Fibroblast of mammary gland (primary cell): ENCODE measurements around the gene NR2E3.

Experiments used
- DNase-seq: peaks from one replicate; pipeline ENCODE4 v3.0.0-alpha.2; 2010; ENCODE audit warnings: low read depth
- H3K4me3 ChIP-seq: 2 replicates; pipeline ENCODE4 v1.5.1; 2011; ENCODE audit warnings: low read depth, mild to moderate bottlenecking, low read length, moderate library complexity; ENCODE audit not compliant: control insufficient read depth
- TF ChIP-seq, protein P1 (sequence below): conservative IDR thresholded peaks from 2 replicates; pipeline ENCODE4 v1.5.1; 2011; ENCODE audit warnings: low read depth, low read length, inconsistent platforms; ENCODE audit not compliant: control insufficient read depth, insufficient read depth

NR2E3 gene

DNA sequence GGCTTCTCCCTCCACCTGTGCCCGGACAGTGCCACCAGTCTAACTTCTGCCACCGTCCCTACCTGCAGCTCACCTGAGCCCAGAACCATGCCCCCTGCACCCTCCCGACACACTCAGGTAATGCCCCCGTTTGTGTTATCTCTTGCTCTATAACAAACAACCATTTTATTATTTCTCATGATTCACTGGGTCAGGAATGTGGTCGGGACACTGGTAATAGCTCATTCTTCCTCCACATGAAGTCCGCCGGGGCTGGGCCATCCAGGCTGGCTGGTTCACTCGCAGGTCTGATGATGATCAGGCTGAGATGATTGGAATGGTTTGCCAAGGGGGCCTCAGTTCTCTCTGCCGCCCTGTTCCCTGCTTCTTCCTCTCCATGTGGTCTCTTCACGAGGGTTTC is 20.3 kb upstream of the NR2E3 start:
- no peak for DNase-seq
- TF ChIP-seq, protein P1, sequence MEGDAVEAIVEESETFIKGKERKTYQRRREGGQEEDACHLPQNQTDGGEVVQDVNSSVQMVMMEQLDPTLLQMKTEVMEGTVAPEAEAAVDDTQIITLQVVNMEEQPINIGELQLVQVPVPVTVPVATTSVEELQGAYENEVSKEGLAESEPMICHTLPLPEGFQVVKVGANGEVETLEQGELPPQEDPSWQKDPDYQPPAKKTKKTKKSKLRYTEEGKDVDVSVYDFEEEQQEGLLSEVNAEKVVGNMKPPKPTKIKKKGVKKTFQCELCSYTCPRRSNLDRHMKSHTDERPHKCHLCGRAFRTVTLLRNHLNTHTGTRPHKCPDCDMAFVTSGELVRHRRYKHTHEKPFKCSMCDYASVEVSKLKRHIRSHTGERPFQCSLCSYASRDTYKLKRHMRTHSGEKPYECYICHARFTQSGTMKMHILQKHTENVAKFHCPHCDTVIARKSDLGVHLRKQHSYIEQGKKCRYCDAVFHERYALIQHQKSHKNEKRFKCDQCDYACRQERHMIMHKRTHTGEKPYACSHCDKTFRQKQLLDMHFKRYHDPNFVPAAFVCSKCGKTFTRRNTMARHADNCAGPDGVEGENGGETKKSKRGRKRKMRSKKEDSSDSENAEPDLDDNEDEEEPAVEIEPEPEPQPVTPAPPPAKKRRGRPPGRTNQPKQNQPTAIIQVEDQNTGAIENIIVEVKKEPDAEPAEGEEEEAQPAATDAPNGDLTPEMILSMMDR, result no peak
- H3K4me3 ChIP-seq, result no peak overlapping the region

DNA sequence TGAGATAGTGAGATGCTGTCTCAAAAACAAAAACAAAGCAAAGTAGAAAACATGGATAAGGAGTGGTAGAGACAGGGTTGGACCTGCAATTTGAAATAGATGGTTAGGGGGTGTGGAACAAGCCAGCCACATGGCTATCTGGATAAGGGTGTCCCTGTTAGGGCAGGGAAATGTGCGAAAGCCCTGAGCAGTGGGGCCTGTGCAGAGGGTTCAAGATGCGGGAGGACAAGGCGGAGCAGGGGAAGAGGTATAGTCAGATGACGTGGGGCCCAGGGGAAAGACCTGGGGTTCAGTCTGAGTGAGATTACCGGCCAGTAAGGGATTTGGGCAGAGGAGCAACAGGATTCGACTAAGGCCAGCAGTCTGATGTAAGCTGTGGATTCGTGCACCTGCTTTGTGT is 18.4 kb upstream of the NR2E3 start:
- no peak for DNase-seq
- H3K4me3 ChIP-seq, result no peak overlapping the region
- TF ChIP-seq, protein P1, result no peak

DNA sequence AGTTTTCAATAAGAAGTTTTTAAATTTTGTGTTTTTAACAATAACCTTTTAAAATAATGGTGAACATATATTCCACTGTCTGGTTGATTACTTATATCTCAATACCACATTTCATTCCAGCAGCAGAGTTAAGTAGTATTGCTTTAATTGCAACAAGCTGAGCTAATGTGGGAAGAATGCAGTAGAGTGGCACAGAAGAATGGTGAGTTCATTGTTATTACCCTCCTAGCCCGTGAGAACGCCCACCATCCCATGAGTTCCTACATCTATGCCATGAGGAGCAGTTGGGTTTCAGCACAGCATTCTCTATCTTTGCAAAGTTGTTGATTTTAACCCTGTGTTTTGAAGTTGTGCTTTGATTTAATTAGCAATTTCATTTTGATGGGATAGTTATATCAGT is 17.8 kb upstream of the NR2E3 start:
- TF ChIP-seq, protein P1, result no peak
- H3K4me3 ChIP-seq, result no peak overlapping the region
- DNase-seq, result peak; percentile 45

DNA sequence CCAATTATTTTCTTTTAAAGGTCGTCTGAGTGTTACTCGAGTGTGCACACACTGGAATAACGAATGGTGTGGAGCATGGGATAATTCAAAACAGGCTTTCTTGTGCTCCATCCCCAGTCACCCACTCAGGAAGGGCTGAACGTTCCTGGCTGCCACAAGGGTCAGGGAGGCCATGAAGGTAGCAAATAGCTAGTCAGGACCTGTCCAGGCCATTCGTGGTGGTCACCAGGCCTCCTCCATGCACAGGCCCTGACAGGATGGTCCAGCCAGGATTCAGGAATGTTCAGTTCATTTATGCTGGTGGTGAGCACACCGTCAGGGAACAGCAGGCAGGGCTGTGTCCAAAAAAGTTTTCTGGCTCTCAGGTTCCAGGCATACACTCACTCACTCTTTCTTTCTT is 11.7 kb upstream of the NR2E3 start:
- TF ChIP-seq, protein P1, result no peak
- DNase-seq, result no peak

DNA sequence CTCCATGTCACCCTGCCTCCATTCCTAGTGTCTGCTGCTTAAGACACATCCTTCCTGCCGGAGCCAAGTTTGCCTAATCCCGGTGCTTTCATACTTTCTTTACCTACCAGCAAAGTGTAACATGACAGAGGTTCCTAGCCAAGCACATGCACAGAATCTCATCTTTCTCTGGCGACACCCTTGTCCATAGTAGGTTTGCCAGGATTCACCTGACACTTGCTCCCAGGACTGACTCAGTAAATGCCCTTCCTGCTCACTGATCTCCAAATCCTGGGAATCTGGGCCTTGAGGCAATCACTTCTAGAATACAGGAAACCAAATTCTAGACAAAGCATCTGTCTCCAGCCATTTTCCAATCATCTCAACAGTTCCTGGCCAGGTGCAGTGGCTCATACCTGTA is 10.2 kb upstream of the NR2E3 start:
- H3K4me3 ChIP-seq, result no peak overlapping the region
- TF ChIP-seq, protein P1, result no peak
- no peak for DNase-seq

More for the DNA sequence above, 11.7 kb upstream of the NR2E3 start:
- no peak overlapping the region for H3K4me3 ChIP-seq

DNA sequence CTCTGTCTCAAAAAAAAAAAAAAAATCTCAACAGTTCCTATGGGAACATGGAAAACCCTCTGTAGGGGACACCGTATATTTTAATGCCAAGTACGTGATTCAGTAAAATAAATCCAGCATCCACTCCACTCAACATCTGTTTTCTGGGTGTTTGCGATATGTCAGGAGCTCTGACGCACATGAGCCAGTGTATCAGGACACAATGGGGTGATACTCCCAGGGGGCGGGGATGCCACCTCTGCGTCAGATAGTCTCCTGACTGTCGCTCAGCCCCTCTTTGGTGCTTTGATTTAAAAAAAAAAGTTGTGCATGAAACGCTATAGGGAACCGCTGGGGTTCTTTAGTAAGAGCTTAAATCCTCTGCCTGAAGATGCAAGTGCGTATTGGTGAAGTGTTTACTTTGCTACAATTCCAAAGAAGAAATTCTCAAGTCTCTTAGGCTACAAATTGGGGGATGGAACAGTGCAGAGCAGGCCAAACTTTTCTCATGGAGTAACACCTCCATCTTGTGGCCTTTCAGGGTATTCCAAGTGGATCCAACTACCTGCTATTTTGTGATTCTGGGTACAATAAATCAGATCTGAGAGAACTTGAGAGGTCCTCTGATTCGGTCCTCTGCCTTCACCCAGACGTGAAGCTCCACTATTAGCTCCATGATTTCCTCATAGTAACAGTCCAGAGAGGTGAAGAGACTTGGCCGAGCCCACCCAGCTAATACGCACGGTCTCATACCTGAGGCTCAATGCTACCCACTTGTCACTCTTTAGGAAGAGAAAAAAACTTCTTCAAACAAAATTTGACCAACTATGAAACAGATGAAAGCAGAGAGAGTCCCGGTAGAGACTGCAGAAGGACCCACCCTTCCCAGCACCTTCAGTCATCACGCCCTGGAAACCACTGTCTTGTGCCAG is 9.3 kb upstream of the NR2E3 start:
- TF ChIP-seq, protein P1, result peak; percentile 87
- H3K4me3 ChIP-seq, result no peak overlapping the region
- DNase-seq, result peak; percentile 76
